AG04450 (cell line): ENCODE results near the gene MRM2. TPM values are rescaled to one million over a fixed set of nuclear protein-coding genes. Genes with fewer than 3 reads are reported as not detected.

Source experiments
- CTCF ChIA-PET: fragments of 300-600, 350-600 bp; formaldehyde crosslinking; extraction: SDS; loops from one replicate; lab custom pipeline; 2022; ENCODE audit warnings: antibody characterized with exemption, inconsistent platforms; lab: Charles Lee
- POLR2A ChIA-PET: fragments of 350-600 bp; formaldehyde crosslinking; extraction: SDS; loops from one replicate; lab custom pipeline; 2021; ENCODE audit warnings: antibody characterized with exemption, inconsistent platforms; lab: Yijun Ruan, JAX
- DNase-seq: peaks from one replicate; pipeline ENCODE4 v3.0.0-alpha.2; 2011; ENCODE audit warnings: low read depth, low spot score
- H3K27ac ChIP-seq: one replicate; pipeline ENCODE4 v1.5.1; 2012; ENCODE audit warnings: low read depth, low read length, control low read depth
- H3K27me3 ChIP-seq: one replicate; pipeline ENCODE4 v1.6.0; 2012; ENCODE audit warnings: low read length; ENCODE audit not compliant: control insufficient read depth, insufficient read depth
- H3K4me3 ChIP-seq: 2 replicates; pipeline ENCODE4 v1.5.1; 2011; ENCODE audit warnings: mild to moderate bottlenecking, low read depth, low read length, control low read depth
- H3K9me3 ChIP-seq: 2 replicates; pipeline ENCODE4 v1.5.1; 2012; ENCODE audit warnings: low read length; ENCODE audit not compliant: control insufficient read depth, insufficient read depth
- CTCF ChIP-seq: IDR thresholded peaks from 2 replicates; pipeline ENCODE4 v1.5.1; 2011; ENCODE audit warnings: low read depth, low read length, control low read depth, inconsistent platforms
- polyA plus RNA-seq: library from polyadenylated mRNA; depleted of rRNA; stranded (reverse); fragments of >200 nt; gene quantifications from 2 replicates; pipeline ENCODE4 v1.2.3, GENCODE V29; 2011

The MRM2 gene
- polyA plus RNA-seq, 1 experiment = 18.4 TPM

GRCh38 chr7:2220506-2220905, 21.5 kb downstream of the MRM2 start:
- CTCF ChIA-PET = no interaction called here

GRCh38 chr7:2220030-2220429, 22.0 kb downstream of the MRM2 start:
- CTCF ChIA-PET = no interaction called here
- TF ChIP-seq CTCF = no peak
- DNase-seq = no peak
- POLR2A ChIA-PET = no interaction called here
- Histone ChIP-seq H3K4me3 (no peak overlapping the region), H3K9me3 (peaks cover 4% of the 10 kb centered on the region; the same call in 1 of the 2 replicates), H3K27ac (no peak overlapping the region), H3K27me3 (no peaks in the 10 kb centered on the region)

More at GRCh38 chr7:2220506-2220905, 21.5 kb downstream of the MRM2 start:
- Histone ChIP-seq H3K27ac (no peak overlapping the region), H3K4me3 (no peak overlapping the region), H3K27me3 (no peaks in the 10 kb centered on the region), H3K9me3 (peaks cover 1% of the 10 kb centered on the region; the same call in 1 of the 2 replicates)
- POLR2A ChIA-PET = no interaction called here
- no peak for DNase-seq
- TF ChIP-seq CTCF = no peak

- Histone ChIP-seq H3K27ac (no peak overlapping the region), H3K27me3 (no peaks in the 10 kb centered on the region), H3K4me3 (no peak overlapping the region), H3K9me3 (peaks cover 4% of the 10 kb centered on the region; the same call in 1 of the 2 replicates)
- DNase-seq = no peak
- no peak for TF ChIP-seq CTCF
- CTCF ChIA-PET = no interaction called here
- POLR2A ChIA-PET = no interaction called here
Observed at GRCh38 chr7:2219606-2220005, 22.4 kb downstream of the MRM2 start.

- H3K27ac ChIP-seq = no peak overlapping the region
- no peak overlapping the region for H3K4me3 ChIP-seq
- no peaks in the 10 kb centered on the region for H3K27me3 ChIP-seq
- no peak for TF ChIP-seq CTCF
- ChIA-PET POLR2A (no interaction called here), CTCF (interaction anchor here (1.5 kb wide), 1 partner anchor 9 kb away, joined by 4 read pairs; no protein-coding TSS in a partner anchor)
- H3K9me3 ChIP-seq = peaks cover 4% of the 10 kb centered on the region; the same call in 1 of the 2 replicates
- DNase-seq = no peak
Observed at GRCh38 chr7:2219136-2219535, 22.9 kb downstream of the MRM2 start.

- CTCF ChIA-PET = interaction anchor here (1.5 kb wide), 1 partner anchor 9 kb away, joined by 4 read pairs; no protein-coding TSS in a partner anchor
- Histone ChIP-seq H3K4me3 (no peak overlapping the region), H3K9me3 (peaks cover 4% of the 10 kb centered on the region; the same call in 1 of the 2 replicates), H3K27ac (no peak overlapping the region), H3K27me3 (no peaks in the 10 kb centered on the region)
- no peak for DNase-seq
- no peak for TF ChIP-seq CTCF
- POLR2A ChIA-PET = no interaction called here
Observed at GRCh38 chr7:2218444-2218785, 23.6 kb downstream of the MRM2 start.
